Dermis microvascular lymphatic vessel endothelial cell (primary cell): ENCODE results near the gene ANO8. TPM values are rescaled to one million over a fixed set of nuclear protein-coding genes. Genes with fewer than 3 reads are reported as not detected.
"Not testable (repeated sequence)": the region's sequence is repeated elsewhere in the genome, so short reads cannot be mapped to it uniquely, and the experiment has no call there.

Experiments used
- DNase-seq, 2 donors: peaks; one replicate each; pipeline versions ENCODE4 v3.0.0 to v3.0.0-alpha.2; 2010; ENCODE audit warnings: low read depth in 2 of 2
- total RNA-seq: library from RNA; depleted of rRNA; stranded (reverse); fragments of >200 nt; gene quantifications from 2 replicates; pipeline ENCODE4 v1.2.1, GENCODE V29; 2014

The ANO8 gene
- total RNA-seq, 1 donor from 2014 or later = 1.8 TPM

GRCh38 chr19:17312189-17313113 lies 22.2 kb downstream of the ANO8 start:
- DNase-seq = no peak

- DNase-seq = peak in 1 of 2 donors; percentile 77
Observed at GRCh38 chr19:17311455-17312188, 23.0 kb downstream of the ANO8 start.

- DNase-seq = peak in 1 of 2 donors; percentile 15
Observed at GRCh38 chr19:17309965-17310461, 24.6 kb downstream of the ANO8 start.

GRCh38 chr19:17309198-17309964 lies 25.3 kb downstream of the ANO8 start, which contains the start of gene DDA1:
DDA1 (plus strand) TSS chr19:17309563; CDS start chr19:17309655, 92 bp downstream.
- peak; percentile 99 to 100 for DNase-seq

- no peak for DNase-seq
Observed at GRCh38 chr19:17307876-17308377, 26.7 kb downstream of the ANO8 start.

GRCh38 chr19:17306285-17306714 lies 28.4 kb downstream of the ANO8 start:
- no peak for DNase-seq

GRCh38 chr19:17305517-17306284 lies 29.0 kb downstream of the ANO8 start, which contains the start of gene MRPL34:
MRPL34 (plus strand) TSS chr19:17305872; CDS start chr19:17305893, 21 bp downstream.
- peak; percentile 98 to 99 for DNase-seq

GRCh38 chr19:17305216-17305516 lies 29.5 kb downstream of the ANO8 start:
- no peak for DNase-seq

- DNase-seq = no peak
Observed at GRCh38 chr19:17304386-17305215, 30.1 kb downstream of the ANO8 start.

- DNase-seq = no peak
Observed at GRCh38 chr19:17303940-17304267, 30.8 kb downstream of the ANO8 start.

- DNase-seq = peak; percentile 90 to 95
Observed at GRCh38 chr19:17303167-17303939, 31.3 kb downstream of the ANO8 start, which contains the start of gene ABHD8. ABHD8 (minus strand) TSS chr19:17303425; CDS start chr19:17301616, 1,809 bp downstream.

GRCh38 chr19:17302391-17303166 lies 32.1 kb downstream of the ANO8 start:
- no peak for DNase-seq

- DNase-seq = no peak
Observed at GRCh38 chr19:17300992-17301619, 33.5 kb downstream of the ANO8 start.

- no peak for DNase-seq
Observed at GRCh38 chr19:17296976-17297375, 37.7 kb downstream of the ANO8 start.

GRCh38 chr19:17296273-17296672 lies 38.4 kb downstream of the ANO8 start:
- peak; percentile 63 to 79 for DNase-seq

GRCh38 chr19:17295551-17295950 lies 39.1 kb downstream of the ANO8 start:
- not testable (repeated sequence) for DNase-seq
